ENCODE measurements around the gene ETF1. TPM values are rescaled to one million over a fixed set of nuclear protein-coding genes. Genes with fewer than 3 reads are reported as not detected.
"Not testable (repeated sequence)": the region's sequence is repeated elsewhere in the genome, so short reads cannot be mapped to it uniquely, and the experiment has no call there.

Gene ETF1
- total RNA-seq, 1 donor from 2014 or later: 201 TPM

DNA sequence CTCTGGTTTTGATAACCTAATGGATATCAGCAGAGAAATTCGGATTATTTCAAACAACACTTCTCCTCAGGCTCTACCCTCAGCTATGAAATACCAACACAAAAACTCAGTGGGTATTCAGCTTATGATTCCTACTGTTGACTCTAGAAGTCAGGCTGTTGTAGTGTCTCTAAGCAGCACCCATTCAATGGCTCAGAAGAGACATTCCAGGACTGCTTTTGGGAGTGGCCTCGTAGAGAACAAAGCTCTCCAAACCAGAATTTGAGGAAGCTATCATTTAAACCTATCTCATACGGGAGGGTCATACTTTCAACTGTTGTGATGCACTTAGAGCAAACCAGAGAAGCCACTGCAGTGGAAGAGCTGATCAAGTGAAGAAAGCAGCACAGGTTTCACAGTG is 34.1 kb downstream of the ETF1 start:
- Mint-ChIP-seq H3K4me1 (ENCODE audit: low read depth) (peaks cover 5% of the 10 kb centered on the region), H3K4me3 (no peak overlapping the region), H3K9me3 (no peaks in the 10 kb centered on the region), H3K27me3 (ENCODE audit: insufficient read depth) (no peaks in the 10 kb centered on the region), H3K27ac (no peak overlapping the region), H3K36me3 (ENCODE audit: low read depth) (peaks cover 40% of the 10 kb centered on the region)
- intact Hi-C loops (cut with micrococcal nuclease): no loop called here
- no peak for DNase-seq (ENCODE audit: low spot score)

DNA sequence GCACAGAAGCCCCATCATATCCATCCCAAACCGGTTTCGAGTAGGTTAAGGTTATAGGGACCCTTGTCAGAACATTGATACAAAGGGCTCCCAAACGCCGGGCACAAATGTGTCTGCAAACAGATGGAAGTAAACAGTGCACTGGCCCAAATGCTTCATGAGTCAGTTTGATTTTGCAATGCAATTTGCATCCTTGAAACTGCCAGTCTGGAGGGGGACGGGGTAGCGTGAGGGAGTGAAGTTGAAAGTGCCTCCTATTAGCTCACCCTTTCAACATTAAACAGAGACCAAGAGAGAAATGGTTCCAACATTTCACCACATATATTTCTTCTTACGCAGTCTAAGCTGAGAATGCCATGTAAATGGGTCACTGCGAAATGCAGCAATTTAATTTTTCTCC is 35.6 kb downstream of the ETF1 start:
- H3K9me3 Mint-ChIP-seq; H3K27me3 Mint-ChIP-seq (ENCODE audit: insufficient read depth); DNase-seq (ENCODE audit: low spot score); H3K27ac Mint-ChIP-seq; H3K4me3 Mint-ChIP-seq; intact Hi-C loops (cut with micrococcal nuclease): not testable (repeated sequence)
- Mint-ChIP-seq H3K4me1 (ENCODE audit: low read depth) (peaks cover 11% of the 10 kb centered on the region), H3K36me3 (ENCODE audit: low read depth) (peaks cover 37% of the 10 kb centered on the region)

DNA sequence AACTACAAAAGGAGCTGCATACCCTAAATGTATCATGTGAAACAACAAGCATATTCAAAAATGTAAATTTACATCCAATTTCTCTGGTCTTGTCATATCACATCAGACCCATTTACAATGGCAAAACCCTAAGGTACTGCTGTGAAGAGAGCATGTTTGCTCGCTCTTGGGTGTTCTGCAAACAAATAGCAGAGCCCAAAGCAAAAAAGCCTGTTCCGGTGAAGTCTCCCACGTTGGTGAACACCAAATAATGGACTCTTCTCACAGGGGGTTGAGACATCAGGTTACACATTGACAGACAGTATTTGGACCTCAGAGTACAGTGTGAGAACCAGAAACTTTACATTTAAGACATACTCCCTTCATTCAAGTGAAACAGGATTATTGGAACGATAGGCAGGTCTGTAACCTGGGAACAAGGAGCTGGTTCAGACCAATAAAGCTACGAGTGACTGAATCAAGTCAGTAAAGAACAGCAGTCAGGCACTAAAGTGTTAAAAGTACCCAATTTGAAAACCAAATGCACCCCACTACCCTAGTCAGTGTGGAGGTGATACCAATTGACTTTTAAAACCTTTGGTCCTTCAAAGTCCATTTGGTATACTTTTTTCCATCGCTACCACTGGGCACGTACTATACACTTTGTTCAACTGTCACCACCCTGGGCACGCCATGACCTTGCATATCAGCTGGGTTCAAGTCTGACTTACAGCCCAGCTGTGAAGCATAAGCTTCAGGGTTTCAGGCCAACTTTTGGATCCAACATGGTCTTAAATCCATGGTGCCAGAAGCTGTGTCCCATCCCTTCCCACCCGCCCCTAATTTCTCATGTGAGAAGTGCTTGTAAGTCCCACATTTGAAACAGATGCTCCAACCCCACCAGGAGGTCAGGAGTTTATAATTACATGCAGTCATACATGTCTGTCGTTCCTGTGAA is 36.4 kb downstream of the ETF1 start:
- peaks cover 11% of the 10 kb centered on the region for H3K4me1 Mint-ChIP-seq (ENCODE audit: low read depth)
- no peak overlapping the region for H3K4me3 Mint-ChIP-seq
- H3K9me3 Mint-ChIP-seq: no peaks in the 10 kb centered on the region
- intact Hi-C loops (cut with micrococcal nuclease): no loop called here
- DNase-seq (ENCODE audit: low spot score): no peak
- no peak overlapping the region for H3K27ac Mint-ChIP-seq
- H3K27me3 Mint-ChIP-seq (ENCODE audit: insufficient read depth): no peaks in the 10 kb centered on the region
- H3K36me3 Mint-ChIP-seq (ENCODE audit: low read depth): peaks cover 34% of the 10 kb centered on the region

DNA sequence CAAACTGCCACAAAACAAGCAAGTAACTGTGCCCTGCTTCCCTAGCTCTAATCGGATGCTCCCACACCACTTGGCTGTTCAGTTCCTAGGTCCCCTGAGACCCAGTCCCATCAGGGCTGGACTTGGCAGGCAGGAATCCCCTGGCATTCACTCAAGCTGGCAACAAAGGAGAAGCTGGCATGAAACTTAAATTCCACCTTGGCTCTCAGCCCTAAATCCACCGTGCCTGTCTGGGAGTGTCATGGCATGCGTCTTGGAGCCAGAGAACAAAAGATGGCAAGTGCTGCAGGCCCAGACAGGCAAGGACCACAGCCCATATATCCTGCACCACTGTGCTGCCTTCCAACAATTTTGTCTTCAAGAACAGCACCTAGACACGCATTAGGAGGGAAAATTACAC is 38.2 kb downstream of the ETF1 start:
- no peaks in the 10 kb centered on the region for H3K27me3 Mint-ChIP-seq (ENCODE audit: insufficient read depth)
- no peak overlapping the region for H3K4me3 Mint-ChIP-seq
- no peaks in the 10 kb centered on the region for H3K9me3 Mint-ChIP-seq
- H3K27ac Mint-ChIP-seq: no peak overlapping the region
- no peak for DNase-seq (ENCODE audit: low spot score)
- H3K36me3 Mint-ChIP-seq (ENCODE audit: low read depth): peaks cover 24% of the 10 kb centered on the region
- H3K4me1 Mint-ChIP-seq (ENCODE audit: low read depth): peaks cover 5% of the 10 kb centered on the region
- intact Hi-C loops (cut with micrococcal nuclease): no loop called here

DNA sequence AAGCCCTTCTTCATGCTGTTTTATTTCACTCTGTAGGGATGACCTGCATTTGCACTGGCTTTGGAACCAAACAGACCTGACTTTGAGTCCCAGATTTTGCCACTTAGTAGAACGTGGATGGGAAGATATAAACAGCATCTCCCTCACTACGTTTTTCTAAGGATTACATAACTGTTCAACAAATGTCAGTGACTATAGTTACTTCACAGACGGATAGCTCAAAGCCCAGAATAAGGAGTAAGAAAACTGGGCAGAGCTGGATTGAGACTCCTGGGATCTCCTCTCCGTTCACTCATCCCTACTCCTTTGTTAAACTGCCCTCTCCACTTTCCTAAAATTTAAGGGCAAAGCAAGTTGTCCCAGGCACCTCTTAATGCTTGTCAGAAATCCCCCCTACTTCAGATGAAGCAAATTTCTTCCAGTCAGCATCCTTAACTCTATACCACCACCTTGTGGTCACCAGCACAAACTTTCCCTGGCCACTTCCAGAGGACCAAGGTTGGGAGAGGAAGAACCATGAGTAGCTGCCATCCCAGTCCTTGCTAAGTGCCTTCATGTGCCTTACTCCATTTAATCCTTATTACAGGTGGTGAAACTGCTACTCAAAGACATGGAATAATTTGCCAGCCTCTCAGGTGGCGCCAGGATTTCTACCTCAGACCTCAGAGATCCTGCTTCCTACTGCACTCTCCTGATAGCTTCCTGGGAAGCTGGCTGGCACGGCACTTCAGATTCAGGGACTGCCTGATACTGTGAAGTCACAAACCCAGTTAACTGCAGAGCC is 39.4 kb downstream of the ETF1 start:
- intact Hi-C loops (cut with micrococcal nuclease): loop anchor here (1.0 kb wide), 3 partner anchors 39 to 323 kb away; no protein-coding TSS in a partner anchor
- Mint-ChIP-seq H3K27me3 (ENCODE audit: insufficient read depth) (no peaks in the 10 kb centered on the region), H3K27ac (no peak overlapping the region), H3K4me1 (ENCODE audit: low read depth) (peaks cover 5% of the 10 kb centered on the region), H3K36me3 (ENCODE audit: low read depth) (peaks cover 17% of the 10 kb centered on the region), H3K9me3 (no peaks in the 10 kb centered on the region), H3K4me3 (no peak overlapping the region)
- no peak for DNase-seq (ENCODE audit: low spot score)

DNA sequence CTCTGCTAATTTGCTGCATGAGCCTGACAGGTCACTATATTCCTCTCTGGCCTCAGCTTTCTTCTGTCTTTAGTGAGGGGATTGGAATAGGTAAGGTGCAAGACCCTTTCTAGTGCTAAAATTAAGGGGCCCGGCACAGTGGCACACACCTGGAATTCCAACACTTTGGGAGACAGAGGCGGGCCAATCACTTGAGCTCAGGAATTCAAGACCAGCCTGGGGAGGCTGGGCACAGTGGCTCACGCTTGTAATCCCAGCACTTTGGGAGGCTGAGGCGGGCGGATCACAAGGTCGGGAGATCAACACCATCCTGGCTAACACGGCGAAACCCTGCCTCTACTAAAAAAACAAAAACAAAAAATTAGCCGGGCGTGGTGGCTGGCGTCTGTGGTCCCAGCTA is 40.5 kb downstream of the ETF1 start:
- Mint-ChIP-seq H3K4me1 (ENCODE audit: low read depth) (peaks cover 5% of the 10 kb centered on the region), H3K27me3 (ENCODE audit: insufficient read depth) (no peaks in the 10 kb centered on the region), H3K27ac (no peak overlapping the region), H3K9me3 (no peaks in the 10 kb centered on the region), H3K4me3 (no peak overlapping the region), H3K36me3 (ENCODE audit: low read depth) (peaks cover 7% of the 10 kb centered on the region)
- intact Hi-C loops (cut with micrococcal nuclease): no loop called here
- DNase-seq (ENCODE audit: low spot score): no peak

DNA sequence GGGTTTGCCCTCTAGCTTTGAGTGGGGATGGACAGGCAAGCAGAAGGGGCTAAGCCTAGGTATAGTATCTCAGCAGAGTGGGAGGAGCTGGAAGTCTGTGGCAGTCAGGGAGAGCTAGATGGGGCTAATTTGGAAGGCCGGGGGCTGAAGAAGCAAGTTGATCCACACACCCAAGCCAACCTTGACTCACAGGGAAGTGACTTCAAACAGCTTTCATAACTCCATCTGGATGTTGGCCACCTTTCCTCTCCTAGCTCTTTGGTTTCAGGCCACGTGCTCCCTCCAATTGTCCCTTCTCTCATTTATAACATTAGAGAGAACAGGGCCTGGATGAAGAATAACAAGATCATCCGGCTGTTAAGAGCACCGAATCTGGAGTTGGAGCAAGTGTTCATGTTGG is 40.9 kb downstream of the ETF1 start:
- intact Hi-C loops (cut with micrococcal nuclease): no loop called here
- Mint-ChIP-seq H3K9me3 (no peaks in the 10 kb centered on the region), H3K4me3 (no peak overlapping the region), H3K27me3 (ENCODE audit: insufficient read depth) (no peaks in the 10 kb centered on the region), H3K27ac (no peak overlapping the region), H3K4me1 (ENCODE audit: low read depth) (peaks cover 5% of the 10 kb centered on the region), H3K36me3 (ENCODE audit: low read depth) (peaks cover 3% of the 10 kb centered on the region)
- DNase-seq (ENCODE audit: low spot score): no peak

DNA sequence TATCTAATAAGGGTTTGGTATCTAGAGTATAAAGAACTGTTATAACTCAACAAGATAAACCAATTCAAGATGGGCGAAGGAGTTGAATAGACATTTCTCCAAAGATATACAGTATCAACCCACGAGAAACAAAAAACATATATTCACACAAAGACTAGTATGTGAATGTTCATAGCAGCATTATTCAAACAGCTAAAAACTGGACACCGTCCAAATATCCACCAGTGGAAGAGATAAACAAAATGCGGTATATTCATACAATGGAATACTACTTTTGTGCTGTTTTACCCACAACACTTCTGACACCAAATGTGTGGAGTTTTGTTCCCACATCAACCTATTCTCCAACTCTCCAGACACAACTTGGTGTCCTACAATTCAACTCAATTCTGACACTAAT is 44.7 kb downstream of the ETF1 start:
- Mint-ChIP-seq H3K36me3 (ENCODE audit: low read depth) (no peaks in the 10 kb centered on the region), H3K4me1 (ENCODE audit: low read depth) (no peaks in the 10 kb centered on the region), H3K4me3 (no peak overlapping the region), H3K27me3 (ENCODE audit: insufficient read depth) (peaks cover 5% of the 10 kb centered on the region), H3K9me3 (no peaks in the 10 kb centered on the region), H3K27ac (no peak overlapping the region)
- intact Hi-C loops (cut with micrococcal nuclease): no loop called here
- DNase-seq (ENCODE audit: low spot score): no peak

DNA sequence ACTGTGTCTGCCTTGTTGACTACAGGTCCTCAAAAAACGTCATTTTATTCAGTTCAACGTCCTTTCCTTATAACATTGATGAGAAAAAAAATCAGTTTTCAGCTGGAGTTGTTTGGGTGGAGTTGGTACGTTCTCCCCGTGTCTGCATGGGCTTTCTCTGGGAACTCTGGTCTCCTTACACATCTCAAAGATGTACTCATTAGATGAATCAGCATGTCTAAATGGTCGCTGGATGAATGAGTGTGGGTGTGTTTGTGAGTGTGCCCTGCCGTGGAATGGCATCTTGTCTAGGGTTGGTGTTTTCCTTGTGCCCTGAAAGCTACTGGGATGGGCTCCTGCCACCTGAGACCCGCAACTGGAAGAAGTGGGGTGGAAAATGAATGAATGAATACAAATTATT is 47.7 kb downstream of the ETF1 start:
- Mint-ChIP-seq H3K27me3 (ENCODE audit: insufficient read depth) (peaks cover 15% of the 10 kb centered on the region), H3K4me1 (ENCODE audit: low read depth) (peaks cover 8% of the 10 kb centered on the region), H3K36me3 (ENCODE audit: low read depth) (no peaks in the 10 kb centered on the region), H3K9me3 (no peaks in the 10 kb centered on the region), H3K27ac (no peak overlapping the region), H3K4me3 (no peak overlapping the region)
- no peak for DNase-seq (ENCODE audit: low spot score)
- intact Hi-C loops (cut with micrococcal nuclease): no loop called here

DNA sequence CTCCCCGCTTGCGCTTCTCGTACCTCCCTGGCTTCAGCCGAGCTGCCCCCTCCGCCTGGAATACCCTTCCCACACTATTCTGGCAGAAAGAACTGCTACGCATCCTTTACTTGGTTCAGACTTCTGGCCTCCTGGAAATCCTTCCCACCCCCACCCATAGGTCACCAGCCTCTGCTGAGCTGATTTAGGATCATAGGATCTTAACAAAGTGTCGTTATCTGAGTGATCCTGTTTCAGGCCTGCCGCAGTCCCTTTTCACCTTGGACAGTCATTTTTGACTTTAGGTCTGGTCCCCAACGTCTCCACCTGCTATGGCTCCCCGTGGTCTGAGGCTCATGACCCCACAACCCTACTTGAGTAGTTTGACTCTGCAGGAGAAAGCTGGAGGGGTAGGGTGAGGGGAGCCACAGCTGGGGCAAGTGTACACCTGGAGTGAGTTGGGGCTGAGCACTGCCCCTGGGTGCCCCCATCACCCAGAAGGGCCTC is 50.4 kb downstream of the ETF1 start:
- H3K36me3 Mint-ChIP-seq (ENCODE audit: low read depth): no peaks in the 10 kb centered on the region
- peak overlapping the region; percentile 68 for H3K27ac Mint-ChIP-seq
- H3K9me3 Mint-ChIP-seq: no peaks in the 10 kb centered on the region
- no peak for DNase-seq (ENCODE audit: low spot score)
- peak overlapping the region; percentile 89 for H3K4me3 Mint-ChIP-seq
- peaks cover 8% of the 10 kb centered on the region for H3K4me1 Mint-ChIP-seq (ENCODE audit: low read depth)
- peaks cover 31% of the 10 kb centered on the region for H3K27me3 Mint-ChIP-seq (ENCODE audit: insufficient read depth)
- intact Hi-C loops (cut with micrococcal nuclease): loop anchor here (1.0 to 2.0 kb wide), 8 partner anchors 9 to 314 kb away; partner anchors contain the start of genes BRD8, CDC23, EGR1 and ETF1

DNA sequence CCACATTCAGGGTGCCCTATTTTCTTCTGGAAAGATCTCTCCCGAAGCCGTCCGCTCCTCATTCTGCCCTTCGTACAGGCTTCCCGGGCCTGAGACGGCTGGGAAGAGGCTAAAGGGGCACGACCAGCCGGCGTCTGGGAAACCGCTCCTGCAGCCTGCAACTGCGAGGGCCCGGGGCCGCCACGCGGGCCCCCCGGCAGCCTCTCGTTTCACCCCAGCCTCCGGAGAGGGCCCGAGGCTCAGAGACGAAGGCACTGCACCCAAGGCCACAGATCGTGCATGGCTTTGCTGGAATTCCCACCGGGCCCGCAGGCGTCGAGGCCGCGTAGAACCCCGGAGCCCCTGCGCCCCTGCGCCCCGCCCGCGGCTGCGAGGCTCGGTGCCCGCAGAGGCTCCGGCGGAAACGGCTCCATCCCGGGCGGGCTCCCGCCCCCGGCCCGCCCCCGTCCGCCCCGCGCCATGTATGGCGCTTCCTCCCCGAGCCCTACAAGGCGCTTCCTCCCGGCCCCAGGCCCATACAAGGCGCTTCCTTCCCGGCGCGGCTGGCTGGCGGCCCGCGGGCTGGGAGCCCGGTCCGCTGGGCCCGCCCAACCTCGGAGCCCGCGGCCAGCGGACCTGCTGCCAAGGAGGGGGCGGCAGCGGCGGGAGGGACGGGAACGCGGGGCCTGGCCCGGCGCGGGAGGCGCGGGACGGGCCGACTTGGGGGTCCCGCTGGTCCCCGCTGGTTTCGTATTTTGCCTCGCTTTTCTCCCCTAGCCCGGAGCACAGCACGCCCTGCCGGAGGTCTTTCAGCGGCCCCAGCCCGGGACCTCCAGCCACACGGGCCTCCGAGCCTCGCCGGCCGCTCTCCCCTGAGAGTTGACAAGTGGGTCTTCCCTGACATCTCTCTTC is 51.1 kb downstream of the ETF1 start:
- intact Hi-C loops (cut with micrococcal nuclease): loop anchor here (1.0 to 2.0 kb wide), 8 partner anchors 9 to 313 kb away; partner anchors contain the start of genes BRD8, CDC23, EGR1 and ETF1
- H3K4me1 Mint-ChIP-seq (ENCODE audit: low read depth): peaks cover 8% of the 10 kb centered on the region
- H3K27me3 Mint-ChIP-seq (ENCODE audit: insufficient read depth): peaks cover 34% of the 10 kb centered on the region
- H3K4me3 Mint-ChIP-seq: peak overlapping the region; percentile 89
- peak overlapping the region; percentile 68 for H3K27ac Mint-ChIP-seq
- peak; percentile 83 for DNase-seq (ENCODE audit: low spot score)
- no peaks in the 10 kb centered on the region for H3K9me3 Mint-ChIP-seq
- no peaks in the 10 kb centered on the region for H3K36me3 Mint-ChIP-seq (ENCODE audit: low read depth)

DNA sequence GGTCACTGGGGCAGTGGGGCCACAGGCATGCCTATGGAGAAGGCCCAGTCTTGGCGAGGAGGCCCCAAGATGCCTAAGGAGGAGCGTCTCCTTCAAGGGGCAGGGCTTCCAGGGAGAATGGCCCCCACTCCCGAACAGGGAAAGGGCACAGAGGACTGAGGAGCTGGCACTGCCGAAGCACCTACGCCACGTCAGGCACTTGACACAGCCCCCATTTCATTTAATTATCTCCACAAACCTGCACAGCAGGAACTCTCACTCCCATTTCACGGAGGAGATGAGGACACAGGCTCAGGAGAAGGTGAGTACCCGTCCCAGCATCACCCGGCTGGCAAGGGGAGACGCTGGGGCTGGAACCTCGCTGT is 51.8 kb downstream of the ETF1 start:
- Mint-ChIP-seq H3K9me3 (no peaks in the 10 kb centered on the region), H3K4me3 (peak overlapping the region; percentile 53), H3K27ac (no peak overlapping the region), H3K4me1 (ENCODE audit: low read depth) (peaks cover 8% of the 10 kb centered on the region), H3K27me3 (ENCODE audit: insufficient read depth) (peaks cover 34% of the 10 kb centered on the region), H3K36me3 (ENCODE audit: low read depth) (no peaks in the 10 kb centered on the region)
- DNase-seq (ENCODE audit: low spot score): no peak
- intact Hi-C loops (cut with micrococcal nuclease): no loop called here
